Keratinocyte (primary cell): ENCODE data around the gene ATP11A.

Source experiments
- CTCF ChIP-seq, 3 experiments: IDR thresholded peaks in 1 of 3; conservative IDR thresholded peaks in 1 of 3; optimal IDR thresholded peaks in 1 of 3; 2 replicates in 2 of 3; 3 replicates in 1 of 3; pipeline versions ENCODE3 to v1.5.1; 2011; ENCODE audit warnings: low read length in 3 of 3, mild to moderate bottlenecking in 3 of 3, moderate library complexity in 2 of 3, control low read depth in 1 of 3, inconsistent platforms in 1 of 3; ENCODE audit not compliant: insufficient read depth in 2 of 3; ENCODE audit errors: extremely low read depth in 1 of 3
- EZH2 ChIP-seq: IDR thresholded peaks from one replicate; pipeline ENCODE4 v1.6.1; 2012; ENCODE audit warnings: inconsistent platforms, mild to moderate bottlenecking, low read length, moderate library complexity

GRCh38 chr13:112795277-112795676 is 105.4 kb downstream of the ATP11A start:
- no peak for TF ChIP-seq CTCF (optimal IDR thresholded peaks at IDR 0.05 in 1 of 3, IDR thresholded peaks at IDR 0.05 in 1 of 3, conservative IDR thresholded peaks at IDR 0.05 in 1 of 3; ENCODE audit: extremely low read depth in 1 of 3, insufficient read depth in 2 of 3, low read length in 3 of 3)
- TF ChIP-seq EZH2: no peak
